Breast epithelium (tissue), 4 donors: ENCODE results near the gene SLC26A9. TPM values are rescaled to one million over a fixed set of nuclear protein-coding genes. Genes with fewer than 3 reads are reported as not detected.
"Not testable (repeated sequence)": the region's sequence is repeated elsewhere in the genome, so short reads cannot be mapped to it uniquely, and the experiment has no call there.

Experiments used
- DNase-seq, 2 donors: peaks; one replicate each; pipeline ENCODE4 v3.0.0-alpha.2; 2019; ENCODE audit warnings: low spot score in 2 of 2
- H3K27ac ChIP-seq, 2 donors: fragments of 200-600 bp; sonication (generic) in 1 of 2; one replicate each; pipeline ENCODE4 v1.5.1; 2016 to 2019; ENCODE audit warnings: mild to moderate bottlenecking in 1 of 2
- H3K27me3 ChIP-seq, 2 donors: fragments of 200-600 bp; sonication (generic) in 1 of 2; one replicate each; pipeline versions ENCODE4 v1.5.1 to v1.6.0; 2017 to 2019; ENCODE audit warnings: control low read depth in 1 of 2, mild to moderate bottlenecking in 1 of 2
- H3K36me3 ChIP-seq: fragments of 200-600 bp; one replicate; pipeline ENCODE4 v1.5.1; 2019
- H3K4me1 ChIP-seq, 2 donors: fragments of 200-600 bp; sonication (generic); one replicate each; pipeline ENCODE4 v1.5.1; 2016 to 2019; ENCODE audit warnings: control low read depth in 1 of 2
- H3K4me3 ChIP-seq, 3 donors: fragments of 200-600 bp; sonication (generic); 1 replicate in 2 of 3; 2 replicates in 1 of 3; pipeline ENCODE4 v1.5.1; 2016 to 2019; ENCODE audit warnings: mild to moderate bottlenecking in 3 of 3, moderate library complexity in 2 of 3
- H3K9me3 ChIP-seq, 2 donors: fragments of 200-600 bp; sonication (generic) in 1 of 2; one replicate each; pipeline ENCODE4 v1.5.1; 2016 to 2019; ENCODE audit warnings: control low read depth in 1 of 2
- CTCF ChIP-seq, 3 donors: fragments of 450-650 bp; IDR thresholded peaks; one replicate each; pipeline ENCODE4 v1.5.1; 2016 to 2017; ENCODE audit warnings: antibody characterized with exemption in 3 of 3, mild to moderate bottlenecking in 3 of 3, moderate library complexity in 3 of 3
- POLR2A ChIP-seq: fragments of 450-650 bp; IDR thresholded peaks from one replicate; pipeline ENCODE4 v1.6.1; 2016; ENCODE audit warnings: antibody characterized with exemption, mild to moderate bottlenecking, moderate library complexity
- POLR2AphosphoS5 ChIP-seq, 3 donors: sonication (generic); formaldehyde crosslinking; IDR thresholded peaks; one replicate each; pipeline ENCODE4 v1.6.1; 2017; ENCODE audit warnings: antibody characterized with exemption in 3 of 3
- intact Hi-C: fragments of 100-400 bp; cut with DNase I; formaldehyde crosslinking; loops from one replicate; pipeline ENCODE4 v1.15.1; 2023; ENCODE audit warnings: low total_unique reads
- total RNA-seq, 3 donors: library from RNA; depleted of rRNA; stranded (reverse); fragments of >200 nt; gene quantifications; one replicate each; pipeline ENCODE4 v1.1.0, GENCODE V29; 2016

SLC26A9 gene
- total RNA-seq, 3 donors from 2014 or later, result not detected

DNA sequence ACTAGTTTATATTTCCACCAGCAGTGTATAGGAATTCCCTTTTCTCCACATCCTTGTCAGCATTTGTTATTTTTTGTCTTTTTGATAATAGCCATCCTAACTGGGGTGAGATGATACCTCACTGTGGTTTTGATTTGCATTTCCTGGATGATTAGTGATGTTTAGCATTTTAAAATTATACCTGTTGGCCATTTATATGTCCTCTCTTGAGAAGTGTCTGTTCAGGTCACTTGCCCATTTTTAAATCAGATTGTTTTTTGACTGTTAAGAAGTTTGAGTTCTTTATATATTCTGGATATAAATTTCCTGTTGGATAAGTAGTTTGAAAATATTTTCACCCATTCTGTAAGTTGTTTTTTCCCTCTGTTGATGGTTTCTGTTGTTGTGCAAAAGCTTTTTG is 62.3 kb downstream of the SLC26A9 start:
- Histone ChIP-seq H3K4me1 (no peaks in the 10 kb centered on the region), H3K4me3 (no peak overlapping the region), H3K9me3 (peaks cover 6 to 15% of the 10 kb centered on the region in 2 donors), H3K36me3 (no peaks in the 10 kb centered on the region), H3K27me3 (no peaks in the 10 kb centered on the region), H3K27ac (no peak overlapping the region)
- no peak for DNase-seq
- TF ChIP-seq POLR2A (no peak), POLR2AphosphoS5 (IDR thresholded peaks at IDR 0.05) (no peak), CTCF (IDR thresholded peaks at IDR 0.05) (no peak)
- intact Hi-C loops, result no loop called here

DNA sequence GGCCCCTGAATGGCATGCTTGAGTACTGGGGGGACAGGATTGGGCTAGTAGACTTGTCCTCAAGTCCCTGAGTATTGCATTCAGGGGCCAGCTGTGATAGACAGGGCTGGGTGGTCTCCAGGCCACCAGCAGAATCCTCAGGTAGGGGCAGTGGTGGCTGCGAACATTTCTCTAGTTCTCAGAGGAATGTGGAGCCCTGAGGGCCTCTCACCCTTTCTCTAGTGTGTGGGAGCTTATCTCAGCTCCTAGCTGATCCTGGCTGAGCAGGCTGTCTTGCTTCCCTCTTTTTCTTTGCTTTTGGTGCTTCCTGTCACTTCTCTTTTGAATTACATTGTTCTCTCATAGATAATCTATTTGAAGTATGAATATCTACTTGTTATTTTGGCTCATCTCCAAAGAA is 63.3 kb downstream of the SLC26A9 start:
- Histone ChIP-seq H3K27ac (no peak overlapping the region), H3K9me3 (peaks cover 6 to 15% of the 10 kb centered on the region in 2 donors), H3K4me1 (no peaks in the 10 kb centered on the region), H3K4me3 (no peak overlapping the region), H3K36me3 (no peaks in the 10 kb centered on the region), H3K27me3 (no peaks in the 10 kb centered on the region)
- TF ChIP-seq POLR2AphosphoS5 (IDR thresholded peaks at IDR 0.05) (no peak), POLR2A (no peak), CTCF (IDR thresholded peaks at IDR 0.05) (no peak)
- intact Hi-C loops, result no loop called here
- DNase-seq, result no peak

DNA sequence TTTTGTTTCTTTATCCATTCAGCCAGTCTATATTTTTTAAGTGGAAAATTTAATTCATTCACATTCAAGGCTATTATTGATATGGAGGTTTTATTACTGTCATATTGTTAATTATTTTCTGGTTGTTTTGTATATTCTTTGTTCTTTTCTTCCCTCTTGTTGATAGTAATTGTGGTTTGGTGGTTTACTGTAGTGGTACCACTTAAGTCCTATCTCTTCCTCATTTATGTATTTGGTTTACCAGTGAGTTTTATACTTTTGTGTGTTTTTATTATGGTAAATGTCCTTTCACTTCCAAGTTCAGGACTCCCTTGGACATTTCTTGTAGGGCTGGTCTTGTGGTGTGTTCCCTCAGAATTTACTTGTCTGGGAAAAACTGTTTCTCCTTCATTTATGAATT is 65.2 kb downstream of the SLC26A9 start:
- DNase-seq, result no peak
- Histone ChIP-seq H3K27ac (no peak overlapping the region), H3K9me3 (peaks cover 6 to 15% of the 10 kb centered on the region in 2 donors), H3K27me3 (no peaks in the 10 kb centered on the region), H3K4me3 (no peak overlapping the region), H3K4me1 (no peaks in the 10 kb centered on the region), H3K36me3 (no peaks in the 10 kb centered on the region)
- intact Hi-C loops, result no loop called here
- TF ChIP-seq CTCF (IDR thresholded peaks at IDR 0.05), result no peak
- no peak for TF ChIP-seq POLR2AphosphoS5 (IDR thresholded peaks at IDR 0.05)
- TF ChIP-seq POLR2A, result no peak

GRCh38 chr1:205873148-205873547 is 70.1 kb downstream of the SLC26A9 start:
- H3K27ac ChIP-seq, H3K27me3 ChIP-seq, H3K4me3 ChIP-seq, H3K36me3 ChIP-seq, intact Hi-C loops, H3K9me3 ChIP-seq, DNase-seq, H3K4me1 ChIP-seq: not testable (repeated sequence)

DNA sequence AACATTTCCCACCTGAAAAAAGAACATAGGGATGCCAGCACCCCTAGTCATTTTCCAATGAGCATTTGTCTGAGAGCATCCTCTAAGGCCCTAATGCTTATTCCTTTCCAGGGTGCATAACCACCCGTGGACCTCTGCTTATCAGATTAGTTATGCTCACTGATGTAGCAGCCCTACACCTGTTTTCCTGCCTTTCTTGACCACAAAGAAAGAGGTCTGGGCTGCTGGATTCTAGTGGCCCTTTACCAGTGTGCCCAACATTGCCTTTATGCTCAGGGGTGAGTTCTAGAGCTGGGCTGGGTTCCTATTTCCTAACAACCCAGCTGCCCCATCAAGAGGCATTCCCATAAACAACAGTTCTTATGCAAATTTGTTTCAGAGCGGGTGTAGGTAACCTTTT is 73.0 kb downstream of the SLC26A9 start:
- DNase-seq, result no peak
- H3K4me3 ChIP-seq, result no peak overlapping the region
- no peak overlapping the region for H3K27ac ChIP-seq
- no peaks in the 10 kb centered on the region for H3K27me3 ChIP-seq
- H3K9me3 ChIP-seq, result no peaks in the 10 kb centered on the region
- no peak for TF ChIP-seq CTCF (IDR thresholded peaks at IDR 0.05)
- no peak for TF ChIP-seq POLR2AphosphoS5 (IDR thresholded peaks at IDR 0.05)
- TF ChIP-seq POLR2A, result no peak
- H3K4me1 ChIP-seq, result no peaks in the 10 kb centered on the region
- intact Hi-C loops, result no loop called here
- no peaks in the 10 kb centered on the region for H3K36me3 ChIP-seq

Other genes with a start within 250 kb of the SLC26A9 start
- 100 to 1,000 TPM in 1 of 3 donors, 10 to 100 TPM in 2; 80.6 to 188 (median 86.9) TPM for gene NUCKS1, start 193.3 kb downstream of the SLC26A9 start, total RNA-seq
- 10 to 100 TPM; 22.4 to 30.3 (median 23.9) TPM for gene RAB29, start 168.0 kb downstream of the SLC26A9 start, total RNA-seq
- gene SLC41A1, start 130.3 kb downstream of the SLC26A9 start, total RNA-seq, result 10 to 100 TPM; 13.9 to 18.0 (median 16.8) TPM
- gene PM20D1, start 93.3 kb downstream of the SLC26A9 start, total RNA-seq, result under 1 TPM; 0.15 to 0.33 (median 0.16) TPM
- gene RAB7B, start 59.9 kb upstream of the SLC26A9 start, total RNA-seq, result 1 to 10 TPM; 1.3 to 6.6 (median 2.9) TPM
- under 1 TPM in 1 of 3 donors, not detected in 2; under 0.01 TPM for gene CTSE, start 80.4 kb upstream of the SLC26A9 start, total RNA-seq
- 10 to 100 TPM in 1 of 3 donors, 1 to 10 TPM in 1, under 1 TPM in 1; 0.98 to 20.6 (median 4.4) TPM for gene RHEX, start 109.7 kb upstream of the SLC26A9 start, total RNA-seq
- gene AVPR1B, start 173.9 kb upstream of the SLC26A9 start, total RNA-seq, result not detected